NCI-H460 (cell line): ENCODE results near the gene ADGRG3. TPM values are rescaled to one million over a fixed set of nuclear protein-coding genes. Genes with fewer than 3 reads are reported as not detected.
A peak's percentile ranks its signal among the peaks of the same experiment; 100 is the strongest.

Experiments
- DNase-seq: peaks from one replicate; pipeline ENCODE4 v3.0.0-alpha.2; 2016; ENCODE audit warnings: low read depth; ENCODE audit errors: extremely low read depth
- total RNA-seq: library from RNA; depleted of rRNA; stranded (reverse); fragments of >200 nt; shearing (Covaris generic); gene quantifications from 2 replicates; pipeline ENCODE4 v1.2.3, GENCODE V29; 2014

The ADGRG3 gene
- total RNA-seq, 1 experiment from 2014 or later: 8.8 TPM

GRCh38 chr16:57644383-57645014, 23.6 kb upstream of the ADGRG3 start:
- DNase-seq: no peak

GRCh38 chr16:57645169-57645568, 22.9 kb upstream of the ADGRG3 start:
- no peak for DNase-seq

- no peak for DNase-seq
Measured at GRCh38 chr16:57645691-57646387, 22.3 kb upstream of the ADGRG3 start.

- no peak for DNase-seq
Measured at GRCh38 chr16:57646388-57647039, 21.6 kb upstream of the ADGRG3 start.

- no peak for DNase-seq
Measured at GRCh38 chr16:57647136-57647875, 20.8 kb upstream of the ADGRG3 start.

- no peak for DNase-seq
Measured at GRCh38 chr16:57648125-57648524, 20.0 kb upstream of the ADGRG3 start.

GRCh38 chr16:57648581-57649442, 19.3 kb upstream of the ADGRG3 start:
- peak; percentile 88 for DNase-seq

GRCh38 chr16:57649443-57649751, 18.7 kb upstream of the ADGRG3 start:
- no peak for DNase-seq

GRCh38 chr16:57649846-57650245, 18.3 kb upstream of the ADGRG3 start:
- DNase-seq: no peak

- no peak for DNase-seq
Measured at GRCh38 chr16:57651344-57652333, 16.5 kb upstream of the ADGRG3 start.

- no peak for DNase-seq
Measured at GRCh38 chr16:57652695-57653471, 15.2 kb upstream of the ADGRG3 start.

- DNase-seq: no peak
Measured at GRCh38 chr16:57653936-57654335, 14.2 kb upstream of the ADGRG3 start.

- no peak for DNase-seq
Measured at GRCh38 chr16:57656342-57656955, 11.7 kb upstream of the ADGRG3 start.

GRCh38 chr16:57657228-57657627, 10.9 kb upstream of the ADGRG3 start:
- DNase-seq: no peak

- DNase-seq: no peak
Measured at GRCh38 chr16:57658130-57658877, 9.8 kb upstream of the ADGRG3 start.

GRCh38 chr16:57658878-57659674, 9.0 kb upstream of the ADGRG3 start:
- no peak for DNase-seq
